Measurements from ENCODE around the gene EIF1.
"Not testable (repeated sequence)": the region's sequence is repeated elsewhere in the genome, so short reads cannot be mapped to it uniquely, and the experiment has no call there.

EIF1 gene

GRCh38 chr17:41682631-41683030, 6.1 kb upstream of the EIF1 start:
- no peak overlapping the region for H3K4me3 ChIP-seq (ENCODE audit: low read depth, low read length, poor library complexity, severe bottlenecking)
- peaks cover under 1% of the 10 kb centered on the region for H3K4me1 ChIP-seq (ENCODE audit: insufficient read depth, low read length, severe bottlenecking)
- H3K79me2 ChIP-seq (ENCODE audit: insufficient read depth, low read length) = no peaks in the 10 kb centered on the region
- no peak overlapping the region for H2AFZ ChIP-seq (ENCODE audit: low read length)
- no peaks in the 10 kb centered on the region for H3K9me2 ChIP-seq (ENCODE audit: low read depth, low read length)
- H3K9me3 ChIP-seq (ENCODE audit: low read length) = peaks cover 7% of the 10 kb centered on the region; the same call in 1 of the 2 replicates
- no peak overlapping the region for H3K4me2 ChIP-seq (ENCODE audit: low read length)
- H3F3A ChIP-seq (ENCODE audit: insufficient read depth, low read length) = no peaks in the 10 kb centered on the region
- TF ChIP-seq EZH2 (IDR thresholded peaks at IDR 0.05; ENCODE audit: borderline replicate concordance, low read length) = no peak
- TF ChIP-seq, protein P1, sequence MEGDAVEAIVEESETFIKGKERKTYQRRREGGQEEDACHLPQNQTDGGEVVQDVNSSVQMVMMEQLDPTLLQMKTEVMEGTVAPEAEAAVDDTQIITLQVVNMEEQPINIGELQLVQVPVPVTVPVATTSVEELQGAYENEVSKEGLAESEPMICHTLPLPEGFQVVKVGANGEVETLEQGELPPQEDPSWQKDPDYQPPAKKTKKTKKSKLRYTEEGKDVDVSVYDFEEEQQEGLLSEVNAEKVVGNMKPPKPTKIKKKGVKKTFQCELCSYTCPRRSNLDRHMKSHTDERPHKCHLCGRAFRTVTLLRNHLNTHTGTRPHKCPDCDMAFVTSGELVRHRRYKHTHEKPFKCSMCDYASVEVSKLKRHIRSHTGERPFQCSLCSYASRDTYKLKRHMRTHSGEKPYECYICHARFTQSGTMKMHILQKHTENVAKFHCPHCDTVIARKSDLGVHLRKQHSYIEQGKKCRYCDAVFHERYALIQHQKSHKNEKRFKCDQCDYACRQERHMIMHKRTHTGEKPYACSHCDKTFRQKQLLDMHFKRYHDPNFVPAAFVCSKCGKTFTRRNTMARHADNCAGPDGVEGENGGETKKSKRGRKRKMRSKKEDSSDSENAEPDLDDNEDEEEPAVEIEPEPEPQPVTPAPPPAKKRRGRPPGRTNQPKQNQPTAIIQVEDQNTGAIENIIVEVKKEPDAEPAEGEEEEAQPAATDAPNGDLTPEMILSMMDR (IDR thresholded peaks at IDR 0.05; ENCODE audit: low read length) = no peak
- no peaks in the 10 kb centered on the region for H4K20me1 ChIP-seq (ENCODE audit: insufficient read depth, low read length)
- H3K27me3 ChIP-seq (ENCODE audit: insufficient read depth, low read length) = peaks cover 11% of the 10 kb centered on the region; the same call in 1 of the 2 replicates
- no peak overlapping the region for H3K9ac ChIP-seq (ENCODE audit: low read length)
- H3K27ac ChIP-seq (ENCODE audit: low read depth, low read length, poor library complexity, severe bottlenecking) = no peak overlapping the region
- H3K36me3 ChIP-seq (ENCODE audit: insufficient read depth, low read length) = no peaks in the 10 kb centered on the region; the same call in 1 of the 2 replicates

DNA sequence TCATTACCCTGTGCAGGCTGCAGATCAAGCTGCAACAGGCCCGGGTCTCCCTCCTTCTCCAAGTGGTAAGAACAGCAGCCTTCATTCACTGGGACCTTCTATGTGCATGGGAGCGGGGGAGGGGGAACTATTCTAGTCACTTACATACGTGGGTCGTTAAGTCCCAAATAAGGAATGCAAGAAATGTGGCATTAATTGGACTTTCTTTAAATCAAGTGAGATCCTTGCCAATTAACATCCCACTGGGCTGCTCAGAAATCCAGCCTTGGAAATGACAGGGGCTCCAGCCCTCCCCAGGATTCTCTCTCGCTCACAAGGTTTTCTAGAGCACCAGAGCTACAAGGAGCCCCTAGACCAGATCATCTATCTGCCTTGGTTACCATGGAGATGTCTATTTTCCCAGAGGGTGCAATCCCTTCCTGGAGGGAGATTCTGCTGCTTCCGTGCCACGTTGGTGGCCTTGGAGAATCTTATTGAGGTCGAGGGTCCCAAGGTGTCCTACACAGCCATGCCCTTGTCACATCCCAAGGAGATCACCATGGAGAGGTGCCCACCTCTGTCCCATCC, 5.2 kb upstream of the EIF1 start:
- no peaks in the 10 kb centered on the region; the same call in 1 of the 2 replicates for H3K36me3 ChIP-seq (ENCODE audit: insufficient read depth, low read length)
- peaks cover 3% of the 10 kb centered on the region; the same call in 1 of the 2 replicates for H3K9me3 ChIP-seq (ENCODE audit: low read length)
- peaks cover 6% of the 10 kb centered on the region; the same call in 1 of the 2 replicates for H3K27me3 ChIP-seq (ENCODE audit: insufficient read depth, low read length)
- no peaks in the 10 kb centered on the region for H3K79me2 ChIP-seq (ENCODE audit: insufficient read depth, low read length)
- no peak overlapping the region for H3K9ac ChIP-seq (ENCODE audit: low read length)
- H3K4me2 ChIP-seq (ENCODE audit: low read length) = no peak overlapping the region
- no peak overlapping the region for H2AFZ ChIP-seq (ENCODE audit: low read length)
- H3K27ac ChIP-seq (ENCODE audit: low read depth, low read length, poor library complexity, severe bottlenecking) = no peak overlapping the region
- no peak overlapping the region for H3K4me3 ChIP-seq (ENCODE audit: low read depth, low read length, poor library complexity, severe bottlenecking)
- no peaks in the 10 kb centered on the region for H3K9me2 ChIP-seq (ENCODE audit: low read depth, low read length)
- peaks cover 7% of the 10 kb centered on the region for H3K4me1 ChIP-seq (ENCODE audit: insufficient read depth, low read length, severe bottlenecking)
- H4K20me1 ChIP-seq (ENCODE audit: insufficient read depth, low read length) = no peaks in the 10 kb centered on the region
- H3F3A ChIP-seq (ENCODE audit: insufficient read depth, low read length) = no peaks in the 10 kb centered on the region
- TF ChIP-seq, protein P1 (IDR thresholded peaks at IDR 0.05; ENCODE audit: low read length) = no peak
- TF ChIP-seq EZH2 (IDR thresholded peaks at IDR 0.05; ENCODE audit: borderline replicate concordance, low read length) = no peak

DNA sequence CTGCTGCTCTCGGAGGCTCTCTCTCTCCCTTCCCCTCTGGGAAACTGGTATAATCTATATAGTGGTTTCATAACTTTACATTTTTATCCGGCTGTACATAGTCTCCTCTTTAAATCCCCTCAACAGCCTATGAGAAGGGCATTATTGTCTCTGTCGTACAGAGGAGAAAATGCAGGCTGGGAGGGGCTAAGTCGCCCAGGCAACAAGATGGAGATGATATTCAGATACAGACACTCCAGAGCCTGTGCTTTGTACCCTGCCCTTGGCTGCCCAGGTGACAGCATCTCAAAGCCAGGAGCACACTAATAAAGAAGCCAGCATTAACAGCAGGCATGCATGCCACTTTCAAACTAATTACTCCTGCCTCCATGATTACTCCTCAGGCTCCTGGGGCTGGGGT, 4.7 kb upstream of the EIF1 start:
- Histone ChIP-seq H3K27ac (ENCODE audit: low read depth, low read length, poor library complexity, severe bottlenecking) (no peak overlapping the region), H3K9ac (ENCODE audit: low read length) (no peak overlapping the region), H3K4me1 (ENCODE audit: insufficient read depth, low read length, severe bottlenecking) (peaks cover 7% of the 10 kb centered on the region), H3K4me3 (ENCODE audit: low read depth, low read length, poor library complexity, severe bottlenecking) (no peak overlapping the region), H3K4me2 (ENCODE audit: low read length) (no peak overlapping the region), H2AFZ (ENCODE audit: low read length) (no peak overlapping the region), H3K79me2 (ENCODE audit: insufficient read depth, low read length) (no peaks in the 10 kb centered on the region), H3K9me2 (ENCODE audit: low read depth, low read length) (no peaks in the 10 kb centered on the region), H3K27me3 (ENCODE audit: insufficient read depth, low read length) (peaks cover 1% of the 10 kb centered on the region; the same call in 1 of the 2 replicates), H4K20me1 (ENCODE audit: insufficient read depth, low read length) (no peaks in the 10 kb centered on the region), H3F3A (ENCODE audit: insufficient read depth, low read length) (no peaks in the 10 kb centered on the region), H3K36me3 (ENCODE audit: insufficient read depth, low read length) (no peaks in the 10 kb centered on the region), H3K9me3 (ENCODE audit: low read length) (no peaks in the 10 kb centered on the region)
- TF ChIP-seq, protein P1 (IDR thresholded peaks at IDR 0.05; ENCODE audit: low read length) = no peak
- no peak for TF ChIP-seq EZH2 (IDR thresholded peaks at IDR 0.05; ENCODE audit: borderline replicate concordance, low read length)

DNA sequence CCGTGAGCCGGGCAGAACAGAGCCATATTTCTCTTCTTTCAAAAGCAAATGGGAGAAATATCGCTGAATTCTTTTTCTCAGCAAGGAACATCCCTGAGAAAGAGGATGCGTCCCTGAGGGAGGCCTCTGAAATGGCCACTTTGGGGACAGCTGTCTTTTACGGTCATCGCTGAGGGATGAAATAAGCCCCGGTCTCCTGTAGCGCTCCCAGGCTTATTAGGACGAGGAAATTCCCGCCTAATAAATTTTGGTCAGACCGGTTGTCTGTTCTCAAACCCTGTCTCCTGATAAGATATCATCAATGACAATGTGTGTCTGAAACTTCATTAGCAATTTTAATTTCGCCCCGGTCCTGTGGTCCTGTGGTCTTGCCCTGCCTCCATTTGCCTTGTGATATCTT, 2.9 kb upstream of the EIF1 start:
- H3K27ac ChIP-seq (ENCODE audit: low read depth, low read length, poor library complexity, severe bottlenecking); H3K27me3 ChIP-seq (ENCODE audit: insufficient read depth, low read length); H4K20me1 ChIP-seq (ENCODE audit: insufficient read depth, low read length); H3K4me3 ChIP-seq (ENCODE audit: low read depth, low read length, poor library complexity, severe bottlenecking); H3F3A ChIP-seq (ENCODE audit: insufficient read depth, low read length); H3K9me2 ChIP-seq (ENCODE audit: low read depth, low read length); H3K79me2 ChIP-seq (ENCODE audit: insufficient read depth, low read length); H3K9ac ChIP-seq (ENCODE audit: low read length); H3K9me3 ChIP-seq (ENCODE audit: low read length); H2AFZ ChIP-seq (ENCODE audit: low read length); H3K4me2 ChIP-seq (ENCODE audit: low read length): not testable (repeated sequence)
- H3K4me1 ChIP-seq (ENCODE audit: insufficient read depth, low read length, severe bottlenecking) = peaks cover 18% of the 10 kb centered on the region
- H3K36me3 ChIP-seq (ENCODE audit: insufficient read depth, low read length) = peaks cover 15% of the 10 kb centered on the region

Data from OCI-LY1 (cell line).